HEK293T (cell line): Measurements from ENCODE around the gene IL1RAPL1.

Experiments used
- FOXK2 ChIP-seq: fragments of 450-650 bp; IDR thresholded peaks from 2 replicates; pipeline ENCODE4 v1.6.1; 2016; ENCODE audit warnings: mild to moderate bottlenecking
- FOXM1 ChIP-seq: fragments of 450-650 bp; IDR thresholded peaks from 2 replicates; pipeline ENCODE4 v1.6.1; 2017; ENCODE audit warnings: mild to moderate bottlenecking, borderline replicate concordance
- L3MBTL2 ChIP-seq: fragments of 450-650 bp; conservative IDR thresholded peaks from 2 replicates; pipeline ENCODE4 v1.6.1; 2016; ENCODE audit warnings: mild to moderate bottlenecking
- SP1 ChIP-seq: fragments of 450-650 bp; IDR thresholded peaks from 2 replicates; pipeline ENCODE4 v1.6.1; 2017

DNA sequence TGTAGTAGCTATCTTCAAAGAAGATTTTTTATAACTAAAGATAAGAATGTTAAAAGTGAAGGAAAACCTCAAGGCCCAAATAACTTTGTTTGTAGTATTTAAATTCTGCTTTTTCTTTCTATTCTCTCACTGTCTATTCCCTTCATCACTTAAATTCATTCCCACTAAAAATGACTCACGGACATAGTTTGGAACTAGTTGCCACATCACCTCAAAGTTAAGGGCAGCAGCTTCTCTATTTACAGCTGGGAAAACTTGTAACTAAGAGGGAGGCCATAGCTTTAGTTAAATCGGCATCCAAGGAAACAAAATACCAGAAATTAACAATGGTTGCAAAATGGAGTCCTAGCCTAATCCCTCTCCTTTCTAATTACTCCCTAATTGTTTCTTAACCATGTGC is 1302.8 kb downstream of the IL1RAPL1 start:
- TF ChIP-seq L3MBTL2 (no peak), FOXM1 (no peak), FOXK2 (no peak), SP1 (no peak)
